T-helper 2 cell treated with Interferon-gamma antibody and Interleukin-4, amounts not matched to agents 100 ng/mL and 5 ng/mL, for 36 hours (primary cell): ENCODE measurements around the gene FRMPD4. TPM values are rescaled to one million over a fixed set of nuclear protein-coding genes. Genes with fewer than 3 reads are reported as not detected.
"Not testable (repeated sequence)": the region's sequence is repeated elsewhere in the genome, so short reads cannot be mapped to it uniquely, and the experiment has no call there.

Source experiments
- intact Hi-C: fragments of 100-400 bp; cut with micrococcal nuclease; formaldehyde crosslinking; loops from one replicate; pipeline ENCODE4 v1.15.1; 2023
- total RNA-seq: library from RNA; stranded (reverse); gene quantifications from 2 replicates; pipeline ENCODE4 v1.2.3, GENCODE V29; 2022

FRMPD4 gene
- total RNA-seq = not detected in 2 replicates

DNA sequence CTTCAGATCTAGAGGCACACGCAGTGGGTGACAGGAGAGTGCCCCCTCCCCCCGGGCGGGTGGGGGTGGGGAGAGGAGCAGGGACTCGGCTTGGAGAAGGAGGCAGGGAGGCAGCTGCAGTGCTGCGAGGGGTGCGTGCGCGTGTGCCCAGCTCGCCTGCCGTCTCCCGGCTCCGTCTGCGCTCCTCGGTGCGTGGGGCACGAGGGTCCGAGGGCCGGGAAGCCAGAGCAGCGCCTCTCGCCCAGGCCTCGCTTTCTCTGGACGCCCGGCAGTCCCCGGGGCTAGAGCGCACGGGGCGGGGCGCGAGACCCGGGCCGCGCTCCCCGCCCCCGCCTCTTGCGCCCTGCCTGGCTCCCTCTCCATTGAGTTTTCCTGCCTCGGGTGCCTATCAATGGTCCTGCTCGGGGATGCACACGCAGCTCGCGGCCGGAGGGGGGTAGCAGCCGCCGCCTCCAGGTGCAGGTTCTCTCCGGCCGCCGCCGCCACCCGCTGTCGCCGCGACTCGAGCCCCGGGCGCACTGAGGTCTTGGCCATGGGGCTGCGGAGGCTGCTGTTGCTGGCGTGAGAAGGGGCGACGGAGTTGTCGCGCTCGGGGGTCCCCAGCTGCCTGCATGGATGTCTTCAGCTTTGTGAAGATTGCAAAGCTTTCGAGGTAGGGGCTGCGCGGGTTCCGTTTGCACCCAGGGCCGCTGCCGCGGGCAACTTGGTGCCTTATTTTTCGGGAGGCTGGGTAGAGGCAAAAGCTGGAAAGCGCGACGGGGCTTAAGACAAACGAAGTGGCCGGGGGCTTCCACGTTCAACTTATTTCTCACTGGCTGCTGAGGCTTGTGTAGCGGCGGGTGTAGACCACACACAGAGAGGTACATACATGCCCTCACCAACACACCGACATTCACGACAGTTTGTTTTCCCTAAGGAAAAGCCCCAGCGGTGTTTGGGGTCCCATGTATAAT, at the start of gene FRMPD4:
FRMPD4 (plus strand) TSS at position 113 of the 953 bp plus-strand sequence; CDS start at position 612, 499 bp downstream.
- intact Hi-C loops = no loop called here

- intact Hi-C loops = no loop called here
Measured at GRCh38 chrX:12089740-12090139, 48.5 kb upstream of the FRMPD4 start.

DNA sequence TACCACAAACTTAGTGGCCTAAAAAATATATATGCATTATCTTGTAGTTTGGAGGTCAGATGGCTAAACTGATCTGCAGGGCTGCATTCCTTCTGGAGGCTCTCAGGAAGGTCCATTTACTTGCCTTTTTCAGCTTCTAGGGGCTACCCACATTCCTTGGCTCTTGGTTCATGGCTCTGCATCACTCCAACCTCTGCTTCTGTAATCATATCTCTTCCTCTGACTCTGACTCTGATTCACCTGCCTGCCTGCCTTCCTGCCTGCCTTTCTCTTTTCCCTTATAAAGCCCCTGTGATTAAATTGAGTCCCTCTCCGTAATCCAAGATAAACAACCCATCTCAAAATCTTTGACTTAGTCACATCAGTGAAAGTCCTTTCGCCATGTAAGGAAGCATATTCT, 25.0 kb upstream of the FRMPD4 start:
- intact Hi-C loops = no loop called here

DNA sequence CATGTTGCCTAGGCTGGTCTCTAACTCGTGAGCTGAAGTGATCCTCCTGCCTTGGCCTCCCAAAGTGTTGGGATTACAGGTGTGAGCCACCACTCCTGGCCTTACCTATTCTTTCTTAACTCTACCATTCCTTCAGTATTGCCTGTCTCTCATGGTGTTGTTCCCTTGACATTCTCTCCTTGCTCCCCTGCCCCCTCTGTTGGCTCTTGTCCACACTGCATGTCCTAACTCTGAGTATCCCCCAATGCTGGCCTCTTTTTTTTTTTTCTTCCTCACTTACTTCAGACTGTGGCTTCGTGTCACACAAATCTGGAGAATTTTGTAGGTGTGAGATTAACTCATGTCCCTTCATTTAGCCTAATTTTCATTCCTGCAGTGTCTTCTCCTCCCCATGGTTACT, 22.9 kb upstream of the FRMPD4 start:
- intact Hi-C loops = no loop called here

DNA sequence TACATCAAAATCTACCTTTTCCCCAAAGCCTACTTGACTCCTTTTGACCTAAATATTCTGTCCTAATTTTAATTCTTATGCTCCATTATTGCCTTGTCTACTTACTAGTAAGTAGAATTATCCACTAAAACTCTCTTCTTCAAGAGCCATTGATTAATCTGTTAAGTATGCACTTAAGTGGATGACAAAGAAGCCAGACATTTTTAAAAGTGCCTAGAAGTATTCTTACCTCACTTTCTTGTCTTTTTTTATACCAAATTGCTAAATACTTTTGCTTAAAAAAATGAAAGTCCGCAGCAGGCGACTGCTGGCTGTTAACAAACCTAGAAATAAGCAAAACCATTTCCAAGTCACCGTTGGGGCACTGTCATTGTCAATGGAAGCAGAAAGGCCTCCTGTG, 20.1 kb upstream of the FRMPD4 start:
- intact Hi-C loops = no loop called here

GRCh38 chrX:12128017-12128416, 10.3 kb upstream of the FRMPD4 start:
- intact Hi-C loops = no loop called here

- intact Hi-C loops = no loop called here
Measured at GRCh38 chrX:12137951-12138360, 317 bp upstream of the FRMPD4 start.

- intact Hi-C loops = no loop called here
Measured at GRCh38 chrX:12139934-12140611, 1.8 kb downstream of the FRMPD4 start.

GRCh38 chrX:12141511-12141910, 3.2 kb downstream of the FRMPD4 start:
- intact Hi-C loops = no loop called here

DNA sequence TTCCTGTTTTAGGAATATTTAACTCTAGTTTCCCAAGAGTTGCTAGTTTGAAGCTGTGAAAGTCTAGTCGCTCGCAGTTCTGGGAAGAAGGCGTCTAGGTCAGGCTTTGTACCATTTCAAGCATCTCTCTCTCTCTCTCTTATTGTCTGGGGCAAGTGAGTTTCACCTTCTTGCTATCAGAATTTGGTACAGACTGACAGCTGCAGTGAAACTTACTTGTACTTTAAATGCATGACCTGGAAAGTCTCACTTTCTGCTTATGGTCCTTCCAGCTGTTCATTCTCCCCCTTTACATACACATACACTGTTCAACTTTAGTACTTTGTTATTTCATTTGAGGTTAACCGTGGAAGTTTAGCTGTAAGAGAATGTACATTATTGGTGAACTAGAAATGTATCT, 4.4 kb downstream of the FRMPD4 start:
- intact Hi-C loops = no loop called here

- intact Hi-C loops = no loop called here
Measured at GRCh38 chrX:12145402-12145801, 7.1 kb downstream of the FRMPD4 start.

DNA sequence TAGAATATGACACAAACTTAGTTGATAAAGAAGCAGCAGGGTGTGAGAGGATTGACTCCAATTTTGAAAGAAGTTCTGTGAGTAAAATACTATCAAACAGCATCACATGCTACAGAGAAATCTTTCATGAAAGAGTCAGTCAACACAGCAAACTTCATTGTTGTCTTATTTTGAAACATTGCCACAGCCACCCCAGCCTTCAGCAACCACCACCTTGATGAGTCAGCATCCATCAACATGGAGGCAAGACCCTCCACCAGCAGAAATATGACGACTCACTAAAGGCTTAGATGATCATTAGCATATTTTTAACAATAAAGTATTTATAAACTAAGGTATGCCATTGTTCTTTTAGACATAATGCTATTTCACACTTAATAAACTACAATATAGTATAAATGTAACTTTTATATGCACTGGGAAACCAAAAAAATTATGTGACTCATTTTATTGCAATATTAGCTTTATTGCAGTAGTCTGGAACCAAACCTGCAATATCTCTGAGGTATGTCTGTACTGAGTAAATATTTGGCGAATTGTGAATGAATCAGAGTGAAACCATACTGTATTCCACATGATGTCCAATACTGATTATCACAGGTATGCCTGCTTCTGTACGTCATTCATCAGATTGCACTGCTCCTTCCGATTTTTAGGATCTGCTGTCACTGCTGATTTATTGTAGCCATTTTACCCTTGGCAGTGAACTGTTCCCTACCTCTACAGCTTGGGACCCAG, 11.6 kb downstream of the FRMPD4 start:
- intact Hi-C loops = no loop called here

GRCh38 chrX:12153317-12153716, 15.0 kb downstream of the FRMPD4 start:
- intact Hi-C loops = no loop called here

DNA sequence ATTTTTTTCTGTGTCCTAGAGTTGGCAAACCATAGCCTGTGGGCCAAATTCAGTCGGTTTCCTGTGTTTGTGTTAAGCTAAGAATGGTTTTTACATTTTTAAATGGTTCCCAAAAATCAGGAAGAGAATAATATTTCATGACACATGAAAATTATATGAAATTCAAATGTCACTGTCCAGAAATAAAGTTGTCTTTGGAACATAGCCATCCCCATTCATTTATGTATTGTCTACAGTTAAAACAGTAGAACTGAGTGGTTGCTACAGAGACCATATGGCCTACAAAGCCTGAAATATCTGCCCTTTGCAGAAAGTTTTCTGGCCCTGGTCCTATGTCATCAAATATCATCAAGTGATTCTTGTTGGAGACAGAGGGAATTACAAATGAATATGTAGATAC, 15.5 kb downstream of the FRMPD4 start:
- intact Hi-C loops = no loop called here

DNA sequence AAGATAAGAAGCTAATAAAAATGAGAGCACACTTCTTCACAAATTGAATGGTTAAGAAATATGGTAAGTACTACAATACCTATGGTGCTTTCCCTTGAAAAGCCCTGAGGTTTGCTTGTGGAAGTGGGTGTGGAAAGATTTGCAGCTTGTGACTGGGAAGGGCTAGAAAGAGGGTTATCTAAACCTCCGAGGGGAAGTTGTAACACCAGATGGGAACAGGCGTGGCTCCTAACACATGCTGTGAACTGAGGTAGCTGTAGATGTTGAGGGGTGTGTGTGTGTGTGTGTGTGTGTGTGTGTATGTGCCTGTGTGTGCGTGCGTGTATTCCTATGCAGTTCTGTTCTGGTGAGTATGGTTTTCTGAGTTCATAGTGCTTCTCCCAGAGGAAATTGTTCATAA, 21.5 kb downstream of the FRMPD4 start:
- intact Hi-C loops = no loop called here

DNA sequence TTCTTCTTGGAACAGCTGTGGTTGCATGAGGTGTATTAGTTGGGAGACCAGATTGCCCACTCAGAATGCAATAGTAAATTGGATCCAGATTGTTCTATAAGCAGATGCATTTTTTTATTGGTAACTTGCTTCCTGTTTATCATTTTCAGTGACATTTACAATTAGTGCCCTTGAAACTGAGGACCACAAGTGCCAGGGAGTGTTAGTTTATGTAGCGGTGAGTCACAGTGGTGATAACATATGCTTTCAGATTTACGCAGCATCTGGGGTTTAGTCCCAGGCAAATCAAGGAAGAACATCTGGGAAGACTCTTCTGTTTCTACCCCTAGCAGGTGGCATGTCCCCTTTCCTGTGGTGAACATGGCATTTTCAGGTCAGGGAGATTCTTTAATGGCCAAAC, 24.1 kb downstream of the FRMPD4 start:
- intact Hi-C loops = no loop called here

GRCh38 chrX:12164180-12164579, 25.9 kb downstream of the FRMPD4 start:
- intact Hi-C loops = not testable (repeated sequence)

DNA sequence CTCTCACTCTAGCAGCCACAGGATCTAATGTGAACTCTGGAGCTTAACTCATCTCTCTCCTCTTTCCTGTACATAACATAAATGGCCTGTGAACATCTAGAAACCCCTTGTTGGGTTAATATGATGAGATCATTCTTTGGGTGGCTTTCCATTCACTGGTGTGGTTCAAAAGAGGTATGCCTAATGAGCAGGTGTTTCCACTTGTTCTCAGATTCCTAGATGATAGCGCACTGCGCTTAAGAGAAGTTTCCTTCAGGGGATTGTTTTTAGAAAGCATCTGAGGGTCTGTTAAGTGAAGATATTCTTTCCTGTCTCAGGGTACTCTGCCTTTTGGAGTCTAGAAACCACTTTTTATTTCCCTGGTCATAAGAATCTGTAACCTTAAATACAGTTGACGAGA, 32.5 kb downstream of the FRMPD4 start:
- intact Hi-C loops = no loop called here

DNA sequence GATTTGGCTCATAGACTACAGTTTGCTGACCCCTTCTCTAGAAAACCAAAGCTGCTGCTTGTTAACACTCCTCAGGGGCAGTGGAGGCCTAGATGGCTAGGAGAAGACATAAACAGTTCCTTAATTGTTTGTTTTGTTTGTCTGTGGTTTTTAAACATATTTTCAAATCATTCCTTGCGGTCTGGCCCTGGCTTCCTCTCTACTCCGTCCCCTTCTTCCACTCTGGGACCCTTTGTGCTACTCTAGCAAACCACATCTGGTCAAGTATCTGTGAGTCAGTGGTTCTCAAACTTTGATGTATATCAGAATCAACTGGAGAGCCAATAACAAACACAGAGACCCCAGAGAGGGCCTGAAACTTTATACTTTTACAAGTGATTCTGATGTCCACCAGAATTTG, 36.1 kb downstream of the FRMPD4 start:
- intact Hi-C loops = no loop called here

DNA sequence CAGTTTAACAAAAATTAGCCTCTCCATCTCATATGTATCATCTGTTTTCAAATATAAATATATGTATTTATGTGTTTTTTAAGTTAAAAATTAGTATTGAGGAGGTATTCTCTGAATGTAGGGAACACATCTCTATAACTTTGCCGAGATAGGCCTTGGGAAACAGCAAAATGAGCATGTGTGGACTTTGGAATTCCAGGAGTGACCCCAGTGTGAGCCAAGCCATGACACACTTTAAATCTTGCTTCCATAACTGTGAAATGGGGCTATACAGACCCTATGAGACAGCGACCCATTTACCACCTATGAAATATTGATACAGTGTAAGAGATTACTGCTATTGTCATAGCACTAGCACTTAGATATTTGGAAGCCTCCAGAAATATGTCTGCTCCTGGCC, 58.8 kb downstream of the FRMPD4 start:
- intact Hi-C loops = no loop called here

DNA sequence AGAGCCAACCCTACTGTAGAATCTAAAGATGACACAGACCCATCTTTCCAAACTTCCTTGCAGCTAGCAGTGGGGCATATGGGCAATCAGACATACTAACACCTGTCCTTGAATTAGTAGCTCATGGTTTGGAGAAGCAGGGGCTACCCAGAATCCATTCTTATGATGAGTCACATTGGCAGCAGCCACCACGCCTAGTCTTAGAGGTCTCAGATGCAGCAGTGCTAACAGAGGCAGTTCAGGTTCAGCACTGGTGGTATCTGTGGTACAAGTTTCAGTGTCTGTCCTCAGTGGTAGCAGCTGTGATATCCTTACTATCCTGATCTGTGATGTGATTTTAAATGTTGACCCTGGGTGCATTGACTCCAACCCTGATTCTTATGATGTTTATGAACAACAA, 68.1 kb downstream of the FRMPD4 start:
- intact Hi-C loops = no loop called here
